ENCODE data around the gene PRX.

DNA sequence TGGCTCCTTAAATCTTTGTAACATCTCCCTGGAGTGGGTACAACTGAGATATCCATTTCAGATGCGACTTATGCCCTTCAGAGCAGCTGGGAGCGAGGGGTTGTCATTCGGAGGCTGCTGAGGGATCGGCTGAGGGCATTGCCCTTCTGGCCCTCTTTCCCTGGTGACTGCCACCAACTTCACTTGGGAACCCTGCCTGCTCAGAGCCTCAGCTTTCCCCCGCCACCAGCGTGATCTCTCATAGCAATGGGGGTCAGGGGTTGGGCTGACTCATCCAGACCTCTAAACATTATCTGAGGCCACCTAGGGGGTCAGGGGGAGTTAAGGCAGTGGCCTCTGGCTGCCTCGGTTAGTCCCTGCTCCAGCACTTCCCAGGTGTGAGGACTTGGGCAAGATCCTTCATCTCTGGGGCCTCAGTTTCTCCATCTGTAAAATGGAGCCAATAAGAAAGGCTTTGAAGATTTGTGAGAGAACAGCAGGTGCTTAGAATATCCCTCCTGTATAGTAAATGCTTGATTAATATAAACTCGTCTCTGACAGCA, 1.1 kb downstream of the PRX start:
- TF ChIP-seq, protein P1, sequence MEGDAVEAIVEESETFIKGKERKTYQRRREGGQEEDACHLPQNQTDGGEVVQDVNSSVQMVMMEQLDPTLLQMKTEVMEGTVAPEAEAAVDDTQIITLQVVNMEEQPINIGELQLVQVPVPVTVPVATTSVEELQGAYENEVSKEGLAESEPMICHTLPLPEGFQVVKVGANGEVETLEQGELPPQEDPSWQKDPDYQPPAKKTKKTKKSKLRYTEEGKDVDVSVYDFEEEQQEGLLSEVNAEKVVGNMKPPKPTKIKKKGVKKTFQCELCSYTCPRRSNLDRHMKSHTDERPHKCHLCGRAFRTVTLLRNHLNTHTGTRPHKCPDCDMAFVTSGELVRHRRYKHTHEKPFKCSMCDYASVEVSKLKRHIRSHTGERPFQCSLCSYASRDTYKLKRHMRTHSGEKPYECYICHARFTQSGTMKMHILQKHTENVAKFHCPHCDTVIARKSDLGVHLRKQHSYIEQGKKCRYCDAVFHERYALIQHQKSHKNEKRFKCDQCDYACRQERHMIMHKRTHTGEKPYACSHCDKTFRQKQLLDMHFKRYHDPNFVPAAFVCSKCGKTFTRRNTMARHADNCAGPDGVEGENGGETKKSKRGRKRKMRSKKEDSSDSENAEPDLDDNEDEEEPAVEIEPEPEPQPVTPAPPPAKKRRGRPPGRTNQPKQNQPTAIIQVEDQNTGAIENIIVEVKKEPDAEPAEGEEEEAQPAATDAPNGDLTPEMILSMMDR (conservative IDR thresholded peaks at IDR 0.05; ENCODE audit: low read depth in 2 of 2): no peak
- TF ChIP-seq CREB1 (CRISPR knock-in tag; IDR thresholded peaks at IDR 0.05; ENCODE audit: low read depth): no peak
- TF ChIP-seq POLR2AphosphoS5 (IDR thresholded peaks at IDR 0.05; ENCODE audit: low read depth): no peak
